ENCODE data around the gene OAS2. TPM values are rescaled to one million over a fixed set of nuclear protein-coding genes. Genes with fewer than 3 reads are reported as not detected.

OAS2 gene, protein sequence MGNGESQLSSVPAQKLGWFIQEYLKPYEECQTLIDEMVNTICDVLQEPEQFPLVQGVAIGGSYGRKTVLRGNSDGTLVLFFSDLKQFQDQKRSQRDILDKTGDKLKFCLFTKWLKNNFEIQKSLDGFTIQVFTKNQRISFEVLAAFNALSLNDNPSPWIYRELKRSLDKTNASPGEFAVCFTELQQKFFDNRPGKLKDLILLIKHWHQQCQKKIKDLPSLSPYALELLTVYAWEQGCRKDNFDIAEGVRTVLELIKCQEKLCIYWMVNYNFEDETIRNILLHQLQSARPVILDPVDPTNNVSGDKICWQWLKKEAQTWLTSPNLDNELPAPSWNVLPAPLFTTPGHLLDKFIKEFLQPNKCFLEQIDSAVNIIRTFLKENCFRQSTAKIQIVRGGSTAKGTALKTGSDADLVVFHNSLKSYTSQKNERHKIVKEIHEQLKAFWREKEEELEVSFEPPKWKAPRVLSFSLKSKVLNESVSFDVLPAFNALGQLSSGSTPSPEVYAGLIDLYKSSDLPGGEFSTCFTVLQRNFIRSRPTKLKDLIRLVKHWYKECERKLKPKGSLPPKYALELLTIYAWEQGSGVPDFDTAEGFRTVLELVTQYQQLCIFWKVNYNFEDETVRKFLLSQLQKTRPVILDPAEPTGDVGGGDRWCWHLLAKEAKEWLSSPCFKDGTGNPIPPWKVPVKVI
- 100 to 1,000 TPM; 140 to 148 TPM for total RNA-seq

DNA sequence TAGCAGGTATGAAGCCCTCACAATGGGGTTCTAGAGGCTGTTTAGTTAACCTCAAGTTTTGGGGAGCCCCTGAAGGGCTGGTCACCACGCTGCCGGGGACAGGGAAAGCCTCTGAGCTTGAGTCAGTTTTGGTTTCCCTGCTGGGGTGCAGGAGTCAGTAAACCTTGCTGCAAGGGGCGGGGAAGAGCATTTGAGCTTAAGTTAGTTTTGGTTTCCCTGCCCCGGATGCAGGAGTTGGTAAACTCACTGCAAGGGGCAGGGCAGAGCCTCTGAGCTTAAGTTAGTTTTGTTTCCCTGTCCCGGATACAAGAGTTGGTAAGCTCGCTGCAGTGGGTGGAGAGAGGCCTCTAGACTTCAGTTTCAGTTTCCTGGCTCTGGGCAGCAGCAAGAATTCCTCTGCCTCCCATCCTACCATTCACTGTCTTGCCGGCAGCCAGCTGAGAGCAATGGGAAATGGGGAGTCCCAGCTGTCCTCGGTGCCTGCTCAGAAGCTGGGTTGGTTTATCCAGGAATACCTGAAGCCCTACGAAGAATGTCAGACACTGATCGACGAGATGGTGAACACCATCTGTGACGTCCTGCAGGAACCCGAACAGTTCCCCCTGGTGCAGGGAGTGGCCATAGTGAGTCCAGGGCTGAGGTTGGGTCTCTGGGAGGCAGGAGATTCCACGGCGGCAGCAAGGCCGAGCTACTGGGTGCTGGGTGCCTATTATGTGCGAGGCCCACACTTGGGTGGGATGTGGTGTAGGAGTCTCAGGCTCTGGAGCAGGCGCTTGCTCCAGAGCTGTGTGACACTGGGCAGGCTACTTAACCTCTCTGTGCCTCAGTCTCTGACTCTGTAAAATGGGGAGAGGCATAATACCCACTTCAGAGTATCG, at the start of gene OAS2:
TSS of gene OAS2 (plus strand) at position 357 of the 878 bp plus-strand sequence. CDS start at position 447, 90 bp downstream.
- DNase-seq = peak; percentile 91
- H3K4me3 Mint-ChIP-seq = peak within 1 kb of the TSS; percentile 81
- H3K27ac Mint-ChIP-seq = peak within 1 kb of the TSS; percentile 100
- intact Hi-C loops (cut with micrococcal nuclease) = loop anchor here (1.0 to 10.0 kb wide), 6 partner anchors 10 to 1214 kb away; partner anchors contain the start of genes ALDH2, OAS1, OAS3 and PLBD2
- H3K27me3 Mint-ChIP-seq = no peaks in the 10 kb centered on the region
- peaks cover 24% of the 10 kb centered on the region for H3K4me1 Mint-ChIP-seq (ENCODE audit: low read depth)
- peaks cover 43% of the 10 kb centered on the region for H3K36me3 Mint-ChIP-seq
- POLR2A ChIA-PET = interaction anchor here (0.7 to 4.2 kb wide), 13 partner anchors 9 to 357 kb away, joined by 3 to 43 read pairs (median 4); partner anchors contain the start of genes DDX54, OAS1, OAS3 and RITA1
- peaks cover 17% of the 10 kb centered on the region for H3K9me3 Mint-ChIP-seq
- CTCF ChIA-PET = interaction anchor here (0.9 to 6.0 kb wide), 9 partner anchors 12 to 196 kb away, joined by 3 to 162 read pairs (median 4); partner anchors contain the start of gene OAS1

DNA sequence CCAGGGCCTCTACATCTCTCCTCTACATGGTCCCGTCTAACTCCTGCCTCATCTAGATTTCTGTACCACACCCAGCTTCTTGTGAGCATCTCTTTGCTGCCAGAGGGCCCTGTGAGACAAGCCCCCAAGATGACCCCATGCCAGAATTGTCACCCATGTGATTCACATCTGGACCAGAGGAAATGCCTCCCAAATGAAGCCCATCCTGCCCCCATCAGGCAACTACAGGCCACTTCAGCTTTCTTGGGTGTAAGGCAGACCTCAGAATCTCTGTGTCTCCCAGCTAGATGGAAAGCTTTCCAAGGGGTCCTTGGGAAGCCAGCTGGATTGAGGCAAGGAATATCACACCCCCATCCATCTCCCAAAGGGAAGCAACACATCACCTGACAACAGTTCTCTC, 49.3 kb upstream of the OAS2 start:
- Mint-ChIP-seq H3K4me1 (ENCODE audit: low read depth) (no peaks in the 10 kb centered on the region), H3K27me3 (no peaks in the 10 kb centered on the region), H3K4me3 (no peak overlapping the region), H3K36me3 (no peaks in the 10 kb centered on the region), H3K9me3 (no peaks in the 10 kb centered on the region), H3K27ac (no peak overlapping the region)
- ChIA-PET POLR2A (no interaction called here), CTCF (no interaction called here)
- intact Hi-C loops (cut with micrococcal nuclease) = no loop called here
- no peak for DNase-seq

GRCh38 chr12:112929715-112930114, 48.6 kb upstream of the OAS2 start:
- CTCF ChIA-PET = no interaction called here
- intact Hi-C loops (cut with micrococcal nuclease) = no loop called here

DNA sequence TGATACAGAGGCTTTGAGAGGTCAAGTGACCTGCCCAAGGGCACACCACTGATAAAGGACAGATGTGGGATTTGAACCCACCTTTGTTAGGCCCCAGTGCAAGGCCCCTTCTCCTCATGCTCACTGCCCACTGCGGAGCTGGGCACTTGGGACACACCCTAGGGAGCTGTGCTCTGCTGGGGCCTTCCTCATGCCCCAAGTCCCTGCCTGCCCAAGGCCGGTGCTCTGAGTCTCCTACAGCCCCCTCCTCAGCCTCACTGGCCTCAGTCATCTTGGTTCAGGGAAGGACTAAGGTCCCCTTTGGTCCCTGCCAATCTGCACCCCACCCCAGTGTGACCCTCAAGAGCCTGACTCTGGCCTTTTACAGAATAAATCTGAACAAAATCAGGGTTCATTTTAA, 48.0 kb upstream of the OAS2 start:
- Mint-ChIP-seq H3K4me3 (no peak overlapping the region), H3K36me3 (no peaks in the 10 kb centered on the region), H3K27me3 (no peaks in the 10 kb centered on the region), H3K4me1 (ENCODE audit: low read depth) (peaks cover 6% of the 10 kb centered on the region), H3K27ac (no peak overlapping the region), H3K9me3 (peaks cover 1% of the 10 kb centered on the region)
- ChIA-PET POLR2A (no interaction called here), CTCF (interaction anchor here (1.6 to 2.1 kb wide), 2 partner anchors 30 to 63 kb away, joined by 5 to 8 read pairs; no protein-coding TSS in a partner anchor)
- intact Hi-C loops (cut with micrococcal nuclease) = no loop called here
- no peak for DNase-seq

More at GRCh38 chr12:112929715-112930114, 48.6 kb upstream of the OAS2 start:
- Mint-ChIP-seq H3K36me3 (no peaks in the 10 kb centered on the region), H3K27me3 (no peaks in the 10 kb centered on the region), H3K4me1 (ENCODE audit: low read depth) (peaks cover 3% of the 10 kb centered on the region), H3K9me3 (no peaks in the 10 kb centered on the region), H3K27ac (no peak overlapping the region), H3K4me3 (no peak overlapping the region)
- DNase-seq = no peak
- POLR2A ChIA-PET = no interaction called here

- POLR2A ChIA-PET = interaction anchor here (0.9 kb wide), 1 partner anchor 45 kb away, joined by 3 read pairs; the partner anchor contains the start of gene OAS2
- no peak for DNase-seq
- Mint-ChIP-seq H3K4me3 (no peak overlapping the region), H3K9me3 (peaks cover 2% of the 10 kb centered on the region), H3K4me1 (ENCODE audit: low read depth) (peaks cover 12% of the 10 kb centered on the region), H3K36me3 (no peaks in the 10 kb centered on the region), H3K27ac (no peak overlapping the region), H3K27me3 (no peaks in the 10 kb centered on the region)
- CTCF ChIA-PET = interaction anchor here (0.9 kb wide), 1 partner anchor 220 kb away, joined by 3 read pairs; no protein-coding TSS in a partner anchor
- intact Hi-C loops (cut with micrococcal nuclease) = no loop called here
Observed at GRCh38 chr12:112932485-112933128, 45.7 kb upstream of the OAS2 start.

DNA sequence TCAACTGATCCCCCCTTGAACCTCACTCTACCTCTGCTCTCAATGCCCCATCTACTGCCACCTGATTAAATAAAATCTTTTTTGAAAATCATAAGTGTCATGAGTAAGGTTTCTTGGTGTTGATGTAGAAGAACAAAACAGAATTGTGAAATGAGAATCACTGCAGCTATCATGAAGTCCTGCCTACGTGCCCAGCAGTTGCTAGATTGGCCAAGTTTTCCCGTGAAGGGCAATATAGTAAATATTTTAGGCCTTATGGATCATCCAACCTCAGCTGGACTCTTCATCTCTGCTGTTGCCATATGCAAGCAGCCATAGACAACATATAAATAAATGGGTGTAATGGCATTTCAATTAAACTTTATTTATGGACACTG, 45.2 kb upstream of the OAS2 start:
- Mint-ChIP-seq H3K4me1 (ENCODE audit: low read depth) (peaks cover 16% of the 10 kb centered on the region), H3K27ac (no peak overlapping the region), H3K27me3 (no peaks in the 10 kb centered on the region), H3K4me3 (no peak overlapping the region), H3K36me3 (no peaks in the 10 kb centered on the region), H3K9me3 (peaks cover 2% of the 10 kb centered on the region)
- POLR2A ChIA-PET = interaction anchor here (0.9 kb wide), 1 partner anchor 45 kb away, joined by 3 read pairs; the partner anchor contains the start of gene OAS2
- intact Hi-C loops (cut with micrococcal nuclease) = no loop called here
- CTCF ChIA-PET = interaction anchor here (0.9 kb wide), 1 partner anchor 220 kb away, joined by 3 read pairs; no protein-coding TSS in a partner anchor
- no peak for DNase-seq

- CTCF ChIA-PET = interaction anchor here (1.1 kb wide), 1 partner anchor 36 kb away, joined by 4 read pairs; no protein-coding TSS in a partner anchor
- Mint-ChIP-seq H3K9me3 (peaks cover 2% of the 10 kb centered on the region), H3K4me1 (ENCODE audit: low read depth) (peaks cover 35% of the 10 kb centered on the region), H3K36me3 (no peaks in the 10 kb centered on the region), H3K27ac (no peak overlapping the region), H3K4me3 (no peak overlapping the region), H3K27me3 (no peaks in the 10 kb centered on the region)
- DNase-seq = no peak
- intact Hi-C loops (cut with micrococcal nuclease) = loop anchor here (2.0 kb wide), 1 partner anchor 29 kb away; the partner anchor contains the start of gene OAS1
- POLR2A ChIA-PET = no interaction called here
Observed at GRCh38 chr12:112936264-112936663, 42.1 kb upstream of the OAS2 start.

DNA sequence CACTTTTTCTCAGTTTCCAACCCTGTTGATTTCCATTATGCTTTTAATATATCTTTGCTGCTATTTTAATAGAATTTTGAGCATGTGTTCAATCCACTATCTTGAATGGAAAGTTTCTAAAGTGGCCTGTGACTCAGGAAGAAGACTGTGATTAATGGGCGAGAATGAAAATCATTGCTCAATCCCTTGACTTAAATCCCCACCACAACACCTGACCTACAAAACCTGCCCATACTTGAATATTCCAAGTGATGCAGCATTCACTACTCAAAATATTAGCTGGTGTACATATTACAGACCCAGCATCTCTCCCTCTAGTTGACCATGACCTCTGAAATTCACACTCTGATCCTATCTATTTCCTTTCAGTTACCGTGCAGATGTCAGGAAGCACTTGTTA, 41.4 kb upstream of the OAS2 start:
- DNase-seq = no peak
- POLR2A ChIA-PET = interaction anchor here (1.1 to 1.6 kb wide), 2 partner anchors 17 to 41 kb away, joined by 3 to 9 read pairs; partner anchors contain the start of gene OAS2
- no peaks in the 10 kb centered on the region for H3K27me3 Mint-ChIP-seq
- peak overlapping the region; percentile 2 for H3K27ac Mint-ChIP-seq
- H3K36me3 Mint-ChIP-seq = no peaks in the 10 kb centered on the region
- intact Hi-C loops (cut with micrococcal nuclease) = loop anchor here (2.0 kb wide), 1 partner anchor 30 kb away; the partner anchor contains the start of gene OAS1
- no peak overlapping the region for H3K4me3 Mint-ChIP-seq
- H3K4me1 Mint-ChIP-seq (ENCODE audit: low read depth) = peaks cover 35% of the 10 kb centered on the region
- peaks cover 2% of the 10 kb centered on the region for H3K9me3 Mint-ChIP-seq
- CTCF ChIA-PET = interaction anchor here (1.1 kb wide), 1 partner anchor 37 kb away, joined by 4 read pairs; no protein-coding TSS in a partner anchor

DNA sequence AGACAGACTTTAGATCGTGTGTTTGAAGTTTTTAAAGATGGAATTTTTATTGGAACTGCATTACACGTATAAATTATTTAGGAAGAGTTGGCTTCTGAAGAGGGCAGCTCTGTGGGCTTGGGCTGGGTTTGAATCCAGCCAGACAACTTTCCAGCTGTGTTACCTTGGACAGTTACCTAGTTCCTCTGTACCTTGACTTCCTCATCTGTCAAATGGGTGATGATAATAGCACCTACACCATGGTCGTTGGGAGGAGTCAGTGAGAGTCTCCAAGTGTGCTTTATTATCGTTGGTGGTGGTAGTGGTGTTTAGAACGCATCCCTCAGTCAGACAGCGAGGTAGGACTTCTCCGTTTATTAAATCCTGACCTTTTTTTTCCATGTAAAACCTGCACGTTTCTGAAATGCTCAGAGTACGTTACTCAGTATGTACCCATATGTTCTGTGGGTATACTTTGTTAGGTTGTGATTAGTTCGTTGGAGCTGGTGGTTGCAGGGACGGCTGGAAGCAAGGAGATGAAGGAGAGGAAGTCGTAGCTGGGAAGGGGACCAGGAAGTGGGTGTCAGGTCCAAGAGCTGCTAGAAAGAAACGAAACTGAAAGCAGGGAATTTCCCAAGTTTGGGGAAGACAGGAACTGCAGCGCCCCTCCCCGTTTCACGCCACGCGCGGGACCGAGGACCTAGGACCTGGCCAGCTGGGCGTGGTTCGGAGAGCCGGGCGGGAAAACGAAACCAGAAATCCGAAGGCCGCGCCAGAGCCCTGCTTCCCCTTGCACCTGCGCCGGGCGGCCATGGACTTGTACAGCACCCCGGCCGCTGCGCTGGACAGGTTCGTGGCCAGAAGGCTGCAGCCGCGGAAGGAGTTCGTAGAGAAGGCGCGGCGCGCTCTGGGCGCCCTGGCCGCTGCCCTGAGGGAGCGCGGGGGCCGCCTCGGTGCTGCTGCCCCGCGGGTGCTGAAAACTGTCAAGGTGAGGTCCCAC, 40.3 kb upstream of the OAS2 start, which contains the start of gene OAS3:
TSS of gene OAS3 (plus strand) at position 734 of the 979 bp plus-strand sequence. CDS start at position 791, 57 bp downstream.
- peak; percentile 77 for DNase-seq
- Mint-ChIP-seq H3K27ac (peak within 1 kb of the TSS; percentile 75), H3K4me3 (peak within 1 kb of the TSS; percentile 87), H3K9me3 (peaks cover 2% of the 10 kb centered on the region), H3K27me3 (no peaks in the 10 kb centered on the region), H3K36me3 (no peaks in the 10 kb centered on the region), H3K4me1 (ENCODE audit: low read depth) (peaks cover 35% of the 10 kb centered on the region)
- ChIA-PET POLR2A (interaction anchor here (0.9 to 1.6 kb wide), 3 partner anchors 18 to 40 kb away, joined by 3 to 9 read pairs (median 5); partner anchors contain the start of genes OAS1 and OAS2), CTCF (interaction anchor here (0.9 to 1.1 kb wide), 2 partner anchors 31 to 37 kb away, joined by 4 to 10 read pairs; partner anchors contain the start of gene OAS1)
- intact Hi-C loops (cut with micrococcal nuclease) = loop anchor here (1.0 to 2.0 kb wide), 2 partner anchors 31 to 40 kb away; partner anchors contain the start of genes OAS1 and OAS2

DNA sequence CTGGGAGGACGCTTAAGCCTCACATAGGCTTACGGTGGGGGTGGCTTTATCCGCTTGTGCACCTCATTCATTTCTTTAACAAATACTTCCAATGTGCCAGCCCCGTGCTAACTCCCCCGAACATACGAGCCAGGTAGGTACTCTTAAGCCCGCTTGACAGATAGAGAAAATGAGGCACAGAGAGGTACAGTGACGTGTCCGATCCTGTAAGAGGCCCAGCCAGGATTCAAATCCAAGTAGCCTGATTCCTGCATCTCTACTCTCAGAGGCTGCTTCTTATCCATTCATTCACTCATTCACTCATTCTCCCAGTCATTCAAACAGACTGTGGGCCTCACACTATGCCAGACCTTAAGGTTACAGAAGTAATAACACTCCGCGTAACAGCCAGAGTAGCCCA, 39.6 kb upstream of the OAS2 start:
- Mint-ChIP-seq H3K36me3 (no peaks in the 10 kb centered on the region), H3K4me3 (peak overlapping the region; percentile 87), H3K4me1 (ENCODE audit: low read depth) (peaks cover 35% of the 10 kb centered on the region), H3K9me3 (peaks cover 2% of the 10 kb centered on the region), H3K27me3 (no peaks in the 10 kb centered on the region), H3K27ac (peak overlapping the region; percentile 55)
- no peak for DNase-seq
- intact Hi-C loops (cut with micrococcal nuclease) = loop anchor here (1.0 kb wide), 1 partner anchor 40 kb away; the partner anchor contains the start of gene OAS2
- CTCF ChIA-PET = no interaction called here
- POLR2A ChIA-PET = no interaction called here
